Measurements from ENCODE around the gene TOM1. TPM values are rescaled to one million over a fixed set of nuclear protein-coding genes. Genes with fewer than 3 reads are reported as not detected.

TOM1 gene
- total and polyA plus RNA-seq, 2 of the 13 experiments (the other 11 are each of a cell fraction or from before 2014, with no cell fraction given), result 30.8 to 87.3 TPM

GRCh38 chr22:35257321-35258190 lies 42.1 kb upstream of the TOM1 start, which contains the start of gene HMGXB4 (continued):
- TF ChIP-seq RELA (CRISPR knock-in tag; IDR thresholded peaks at IDR 0.05) (peak; percentile 95), REXO4 (CRISPR knock-in tag; IDR thresholded peaks at IDR 0.05; ENCODE audit: borderline replicate concordance) (peak; percentile 91; the same call in 1 of the 2 replicates), ZNF275 (CRISPR knock-in tag; IDR thresholded peaks at IDR 0.05; ENCODE audit: borderline replicate concordance) (peak; percentile 86; the same call in 1 of the 2 replicates), LCORL (IDR thresholded peaks at IDR 0.05) (no peak), LCORL (CRISPR knock-in tag; IDR thresholded peaks at IDR 0.05) (peak; percentile 23; the same call in 1 of the 2 replicates), ZNF792 (CRISPR knock-in tag; IDR thresholded peaks at IDR 0.05) (peak; percentile 37; the same call in 1 of the 2 replicates), ZNF235 (CRISPR knock-in tag; IDR thresholded peaks at IDR 0.05; ENCODE audit: borderline replicate concordance) (no peak; the same call in 1 of the 2 replicates), SALL2 (CRISPR knock-in tag; IDR thresholded peaks at IDR 0.05) (peak; percentile 75), ATRX (CRISPR knock-in tag; IDR thresholded peaks at IDR 0.05; ENCODE audit: borderline replicate concordance) (no peak), TARDBP (CRISPR knock-in tag; IDR thresholded peaks at IDR 0.05) (no peak), ZNF570 (CRISPR knock-in tag; IDR thresholded peaks at IDR 0.05; ENCODE audit: borderline replicate concordance) (no peak), ZNF441 (CRISPR knock-in tag; IDR thresholded peaks at IDR 0.05; ENCODE audit: borderline replicate concordance) (peak; percentile 58; the same call in 1 of the 2 replicates), SMARCE1 (IDR thresholded peaks at IDR 0.05; ENCODE audit: borderline replicate concordance) (no peak), ZBTB37 (CRISPR knock-in tag; IDR thresholded peaks at IDR 0.05) (no peak), ZNF446 (CRISPR knock-in tag; IDR thresholded peaks at IDR 0.05) (peak; percentile 86), ZNF318 (CRISPR knock-in tag; IDR thresholded peaks at IDR 0.05) (no peak; the same call in 1 of the 2 replicates)
